ENCODE data around the gene C1QTNF9.

GRCh38 chr13:24276861-24277260 lies 32.5 kb upstream of the C1QTNF9 start:
- TF ChIP-seq CTCF (IDR thresholded peaks at IDR 0.05) = no peak
- TF ChIP-seq POLR2A (IDR thresholded peaks at IDR 0.05) = no peak
